Esophagus muscularis mucosa (tissue), 4 donors: ENCODE measurements around the gene DCUN1D4. TPM values are rescaled to one million over a fixed set of nuclear protein-coding genes. Genes with fewer than 3 reads are reported as not detected.

Source experiments
- DNase-seq: peaks from one replicate; pipeline ENCODE4 v3.0.0-alpha.2; 2017; ENCODE audit errors: extremely low spot score
- H3K27ac ChIP-seq, 4 donors: fragments of 200-600 bp; sonication (generic); replicated peaks in 1 of 4; 1 replicate in 3 of 4; 2 replicates in 1 of 4; pipeline ENCODE4 v1.5.1; 2016 to 2019; ENCODE audit warnings: mild to moderate bottlenecking in 1 of 4
- H3K27me3 ChIP-seq, 4 donors: fragments of 200-600 bp; sonication (generic); one replicate each; pipeline versions ENCODE4 v1.5.1 to v1.6.0; 2016 to 2019
- H3K36me3 ChIP-seq, 4 donors: fragments of 200-600 bp; sonication (generic); one replicate each; pipeline ENCODE4 v1.5.1; 2016 to 2019
- H3K4me1 ChIP-seq, 4 donors: fragments of 200-600 bp; sonication (generic); one replicate each; pipeline ENCODE4 v1.5.1; 2016 to 2019
- H3K4me3 ChIP-seq, 4 donors: fragments of 200-600 bp; sonication (generic); 1 replicate in 2 of 4; 2 replicates in 2 of 4; pipeline ENCODE4 v1.5.1; 2016 to 2019; ENCODE audit warnings: mild to moderate bottlenecking in 4 of 4, moderate library complexity in 1 of 4
- H3K9me3 ChIP-seq, 4 donors: fragments of 200-600 bp; sonication (generic); 1 replicate in 3 of 4; 2 replicates in 1 of 4; pipeline ENCODE4 v1.5.1; 2016 to 2019
- EP300 ChIP-seq: sonication (generic); formaldehyde crosslinking; IDR thresholded peaks from one replicate; pipeline ENCODE4 v1.6.1; 2017; ENCODE audit warnings: antibody characterized with exemption
- POLR2A ChIP-seq: fragments of 450-650 bp; IDR thresholded peaks from one replicate; pipeline ENCODE4 v1.6.1; 2017; ENCODE audit warnings: antibody characterized with exemption, moderate library complexity, mild to moderate bottlenecking, low read depth
- POLR2AphosphoS5 ChIP-seq, 2 donors: sonication (generic); formaldehyde crosslinking; IDR thresholded peaks; one replicate each; pipeline ENCODE4 v1.6.1; 2017; ENCODE audit warnings: antibody characterized with exemption in 2 of 2
- WGBS: methylation state at CpG from one replicate; pipeline ENCODE4 v1.1.5; 2018; 5-methylcytosine and 5-hydroxymethylcytosine counted together
- intact Hi-C: fragments of 100-400 bp; cut with DNase I; formaldehyde crosslinking; loops from one replicate; pipeline ENCODE4 v1.15.1; 2023
- total RNA-seq, 4 donors: library from RNA; depleted of rRNA; stranded (reverse); fragments of >200 nt; gene quantifications; one replicate each; pipeline versions ENCODE4 v1.1.0 to v1.2.1, GENCODE V29; 2016
- TF ChIP-seq, protein P1 (sequence below), 3 experiments: fragments of 200-600 bp in 2 of 3; fragments of 450-650 bp in 1 of 3; sonication (generic) in 2 of 3; IDR thresholded peaks; one replicate each; pipeline ENCODE4 v1.5.1; 2017 to 2019; ENCODE audit warnings: antibody characterized with exemption in 3 of 3, mild to moderate bottlenecking in 2 of 3, moderate library complexity in 1 of 3

The DCUN1D4 gene
- total RNA-seq, 4 donors from 2014 or later, result 36.0 to 70.6 (median 51.9) TPM

DNA sequence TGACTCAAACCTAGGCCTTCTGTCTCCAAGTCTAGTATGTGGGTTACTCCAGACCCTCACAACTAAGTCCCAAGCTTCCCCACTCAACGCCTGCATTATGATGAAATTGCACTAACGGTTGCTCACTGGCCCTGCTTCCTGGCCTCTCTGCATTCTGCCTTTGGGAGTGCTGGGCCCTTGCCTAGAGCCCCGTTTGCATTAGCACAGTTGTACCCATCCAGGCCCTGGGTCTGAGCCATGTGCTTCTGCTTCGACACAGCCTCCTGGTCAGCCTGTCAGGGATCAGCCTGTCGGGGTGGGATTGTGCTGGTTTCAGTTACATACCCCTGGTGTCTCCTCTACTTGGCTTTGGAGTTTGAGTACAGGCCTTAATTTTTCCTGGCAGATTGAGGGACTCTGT lies 58.4 kb downstream of the DCUN1D4 start:
- no peak for DNase-seq
- 80% methylated on average over 2 of the region's 5 CpGs for WGBS
- no peaks in the 10 kb centered on the region for H3K27me3 ChIP-seq
- TF ChIP-seq, protein P1, sequence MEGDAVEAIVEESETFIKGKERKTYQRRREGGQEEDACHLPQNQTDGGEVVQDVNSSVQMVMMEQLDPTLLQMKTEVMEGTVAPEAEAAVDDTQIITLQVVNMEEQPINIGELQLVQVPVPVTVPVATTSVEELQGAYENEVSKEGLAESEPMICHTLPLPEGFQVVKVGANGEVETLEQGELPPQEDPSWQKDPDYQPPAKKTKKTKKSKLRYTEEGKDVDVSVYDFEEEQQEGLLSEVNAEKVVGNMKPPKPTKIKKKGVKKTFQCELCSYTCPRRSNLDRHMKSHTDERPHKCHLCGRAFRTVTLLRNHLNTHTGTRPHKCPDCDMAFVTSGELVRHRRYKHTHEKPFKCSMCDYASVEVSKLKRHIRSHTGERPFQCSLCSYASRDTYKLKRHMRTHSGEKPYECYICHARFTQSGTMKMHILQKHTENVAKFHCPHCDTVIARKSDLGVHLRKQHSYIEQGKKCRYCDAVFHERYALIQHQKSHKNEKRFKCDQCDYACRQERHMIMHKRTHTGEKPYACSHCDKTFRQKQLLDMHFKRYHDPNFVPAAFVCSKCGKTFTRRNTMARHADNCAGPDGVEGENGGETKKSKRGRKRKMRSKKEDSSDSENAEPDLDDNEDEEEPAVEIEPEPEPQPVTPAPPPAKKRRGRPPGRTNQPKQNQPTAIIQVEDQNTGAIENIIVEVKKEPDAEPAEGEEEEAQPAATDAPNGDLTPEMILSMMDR (IDR thresholded peaks at IDR 0.05), result no peak
- TF ChIP-seq EP300 (no peak), POLR2AphosphoS5 (IDR thresholded peaks at IDR 0.05) (no peak), POLR2A (no peak)
- no peaks in the 10 kb centered on the region for H3K9me3 ChIP-seq
- peaks cover 0 to 60% (median 28%) of the 10 kb centered on the region in 4 donors for H3K36me3 ChIP-seq
- intact Hi-C loops, result no loop called here
- no peak overlapping the region for H3K4me3 ChIP-seq
- peaks cover 0 to 47% (median 29%) of the 10 kb centered on the region in 4 donors for H3K4me1 ChIP-seq
- H3K27ac ChIP-seq, result no peak overlapping the region

GRCh38 chr4:51906167-51906958 lies 63.4 kb downstream of the DCUN1D4 start:
- no peak overlapping the region for H3K4me3 ChIP-seq
- no peaks in the 10 kb centered on the region for H3K27me3 ChIP-seq
- intact Hi-C loops, result no loop called here
- TF ChIP-seq POLR2A, result no peak
- TF ChIP-seq EP300, result no peak
- no peak for TF ChIP-seq POLR2AphosphoS5 (IDR thresholded peaks at IDR 0.05)
- TF ChIP-seq, protein P1 (IDR thresholded peaks at IDR 0.05), result no peak
- WGBS, result 50% methylated on average over 7 of the region's 7 CpGs
- no peaks in the 10 kb centered on the region for H3K9me3 ChIP-seq
- peaks cover 0 to 54% (median 39%) of the 10 kb centered on the region in 4 donors for H3K36me3 ChIP-seq
- peaks cover 0 to 42% (median 37%) of the 10 kb centered on the region in 4 donors for H3K4me1 ChIP-seq
- no peak for DNase-seq
- H3K27ac ChIP-seq, result peak overlapping the region; percentile 28 to 53 (median 40)

DNA sequence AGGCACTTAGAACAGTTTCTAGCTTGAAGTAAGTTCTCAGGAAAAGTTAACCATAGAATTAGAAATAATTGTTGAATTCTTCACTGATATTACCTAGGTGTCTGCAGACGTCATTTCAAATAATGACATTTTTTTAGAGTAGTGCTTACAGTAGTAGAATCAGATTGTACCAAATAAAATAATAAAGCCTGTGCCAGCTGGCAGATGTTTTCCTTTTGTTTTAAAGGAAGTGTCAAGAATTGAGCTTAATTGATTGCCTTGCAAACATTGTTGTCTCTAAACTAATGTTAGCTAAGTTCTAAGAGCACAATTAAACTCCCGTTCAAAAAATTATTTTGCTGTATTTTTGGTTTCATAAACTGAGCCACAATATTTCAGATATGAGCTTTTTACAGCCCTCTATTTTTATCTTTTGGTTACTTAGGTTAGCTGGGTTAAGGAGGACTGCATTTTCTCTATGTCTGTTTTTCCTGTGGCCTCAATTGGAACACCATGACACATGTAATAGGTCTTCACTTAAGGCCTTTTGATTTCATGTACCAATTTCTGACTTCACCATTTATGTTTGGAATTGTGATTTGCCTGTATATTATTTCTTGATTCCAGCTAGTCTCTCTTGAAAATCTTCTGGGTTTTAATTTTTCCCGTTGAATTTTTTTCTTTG lies 64.2 kb downstream of the DCUN1D4 start:
- 39% methylated on average over 3 of the region's 3 CpGs for WGBS

GRCh38 chr4:51909236-51909703 lies 66.3 kb downstream of the DCUN1D4 start:
- H3K9me3 ChIP-seq, result no peaks in the 10 kb centered on the region
- peaks cover 5 to 74% (median 57%) of the 10 kb centered on the region in 4 donors for H3K36me3 ChIP-seq
- no peaks in the 10 kb centered on the region for H3K27me3 ChIP-seq
- peaks cover 0 to 35% (median 33%) of the 10 kb centered on the region in 4 donors for H3K4me1 ChIP-seq
- TF ChIP-seq POLR2A (no peak), POLR2AphosphoS5 (IDR thresholded peaks at IDR 0.05) (no peak), EP300 (no peak)
- TF ChIP-seq, protein P1 (IDR thresholded peaks at IDR 0.05), result no peak
- intact Hi-C loops, result no loop called here
- H3K27ac ChIP-seq, result no peak overlapping the region
- no peak overlapping the region for H3K4me3 ChIP-seq
- WGBS, result 91% methylated on average over 7 of the region's 7 CpGs
- no peak for DNase-seq

More for the DNA sequence above, 64.2 kb downstream of the DCUN1D4 start:
- no peak for TF ChIP-seq POLR2A
- TF ChIP-seq, protein P1 (IDR thresholded peaks at IDR 0.05), result no peak
- TF ChIP-seq EP300, result no peak
- no peak for TF ChIP-seq POLR2AphosphoS5 (IDR thresholded peaks at IDR 0.05)
- Histone ChIP-seq H3K4me3 (no peak overlapping the region), H3K36me3 (peaks cover 0 to 56% (median 42%) of the 10 kb centered on the region in 4 donors), H3K27ac (peak overlapping the region; percentile 28 to 53 (median 40)), H3K27me3 (no peaks in the 10 kb centered on the region), H3K9me3 (no peaks in the 10 kb centered on the region), H3K4me1 (peaks cover 0 to 42% (median 37%) of the 10 kb centered on the region in 4 donors)
- intact Hi-C loops, result no loop called here
- DNase-seq, result no peak
